Hematopoietic multipotent progenitor cell (in vitro differentiated cells): ENCODE data around the gene MAPK10. TPM values are rescaled to one million over a fixed set of nuclear protein-coding genes. Genes with fewer than 3 reads are reported as not detected.
A peak's percentile ranks its signal among the peaks of the same experiment; 100 is the strongest.

Experiments used
- DNase-seq, 3 donors: peaks; one replicate each; pipeline ENCODE4 v3.0.0-alpha.2; 2011 to 2015; ENCODE audit warnings: low read depth in 2 of 3, low spot score in 2 of 3
- total RNA-seq: library from RNA; depleted of rRNA; stranded (reverse); fragments of >200 nt; gene quantifications from one replicate; pipeline ENCODE4 v1.2.3, GENCODE V29; 2012

The MAPK10 gene
- total RNA-seq, 1 donor, result 0.54 TPM

DNA sequence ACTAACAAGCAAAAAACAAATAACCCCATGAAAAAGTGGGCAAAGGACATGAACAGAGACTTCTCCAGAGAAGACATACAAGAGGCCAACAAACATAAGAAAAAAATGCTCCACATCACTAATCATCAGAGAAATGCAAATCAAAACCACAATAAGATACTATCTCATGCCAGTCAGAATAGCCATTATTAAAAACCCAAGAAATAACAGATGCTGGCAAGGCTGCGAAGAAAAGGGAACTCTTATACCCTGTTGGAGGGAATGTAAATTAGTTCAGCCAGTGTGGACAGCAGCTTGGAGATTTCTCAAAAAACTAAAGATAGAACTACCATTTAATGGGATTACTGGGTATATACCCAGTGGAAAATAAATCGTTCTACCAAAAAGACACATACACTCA, 79.6 kb downstream of the MAPK10 start:
- no peak for DNase-seq

DNA sequence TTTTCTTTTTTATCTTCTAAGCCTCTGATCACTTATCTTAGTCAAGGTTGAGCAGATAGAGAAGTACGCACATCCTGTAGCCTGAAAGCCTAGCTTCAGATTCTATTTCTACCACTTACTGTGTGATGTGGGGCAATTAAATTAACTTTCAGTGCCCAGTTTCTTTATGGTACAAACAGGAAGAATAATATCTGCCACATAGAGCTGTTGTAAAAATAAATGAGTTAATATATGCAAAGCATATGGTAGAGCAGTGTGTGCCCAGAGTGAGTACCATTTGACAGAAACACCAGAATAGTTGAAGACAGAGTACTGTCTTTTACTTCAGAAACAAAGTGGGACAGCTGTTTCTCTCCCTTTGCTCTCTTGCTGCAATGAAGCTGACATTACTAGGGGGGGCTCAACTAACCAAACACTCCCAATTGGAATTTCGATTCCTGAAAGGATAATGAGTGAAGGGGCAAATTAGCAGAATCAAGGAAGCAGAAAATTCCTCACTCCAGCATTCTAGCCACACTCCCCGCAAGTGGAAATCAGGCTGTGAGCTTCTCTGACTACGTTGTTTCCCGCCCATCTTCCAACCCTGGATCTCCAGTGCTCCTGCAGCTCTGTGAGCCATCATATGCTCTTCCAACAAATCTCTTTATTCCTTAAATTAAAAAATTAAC, 80.4 kb downstream of the MAPK10 start:
- no peak for DNase-seq

DNA sequence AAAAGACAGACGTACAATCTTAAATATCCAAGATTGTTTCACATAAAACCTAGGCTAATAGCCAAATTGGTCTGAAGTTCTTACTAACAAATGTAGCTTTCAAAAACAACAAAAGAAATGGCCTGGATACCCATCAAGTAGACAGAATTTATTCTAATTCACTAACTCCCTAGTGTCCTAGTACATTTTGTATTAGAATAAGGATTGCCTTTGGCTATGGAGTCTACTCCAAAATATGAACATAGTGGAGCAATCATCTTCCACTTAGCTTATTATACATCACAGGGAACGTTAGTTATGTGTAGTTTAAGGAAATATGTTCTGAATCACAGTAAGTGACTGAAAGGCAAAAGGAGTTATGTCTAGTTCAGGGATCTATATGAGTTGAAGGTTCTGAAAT, 81.7 kb downstream of the MAPK10 start:
- DNase-seq, result no peak

DNA sequence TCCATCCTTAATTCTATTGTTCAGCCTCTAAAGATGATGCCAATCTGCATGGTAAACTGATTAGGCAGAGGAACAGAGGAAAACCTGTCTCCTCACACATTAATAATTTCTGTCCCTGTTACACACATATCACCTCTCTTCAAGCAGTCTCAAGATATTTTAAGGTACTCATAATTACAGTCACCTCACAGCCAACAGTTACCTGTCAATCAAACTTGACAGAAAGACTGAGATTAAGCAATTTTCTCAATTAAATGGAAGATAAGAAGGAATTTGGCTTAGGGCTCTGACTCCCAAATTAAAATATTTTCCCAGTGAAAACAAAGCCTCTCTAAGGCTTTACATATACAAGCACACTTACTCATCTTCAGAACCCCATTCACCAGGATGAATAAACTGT, 85.2 kb downstream of the MAPK10 start:
- DNase-seq, result no peak

DNA sequence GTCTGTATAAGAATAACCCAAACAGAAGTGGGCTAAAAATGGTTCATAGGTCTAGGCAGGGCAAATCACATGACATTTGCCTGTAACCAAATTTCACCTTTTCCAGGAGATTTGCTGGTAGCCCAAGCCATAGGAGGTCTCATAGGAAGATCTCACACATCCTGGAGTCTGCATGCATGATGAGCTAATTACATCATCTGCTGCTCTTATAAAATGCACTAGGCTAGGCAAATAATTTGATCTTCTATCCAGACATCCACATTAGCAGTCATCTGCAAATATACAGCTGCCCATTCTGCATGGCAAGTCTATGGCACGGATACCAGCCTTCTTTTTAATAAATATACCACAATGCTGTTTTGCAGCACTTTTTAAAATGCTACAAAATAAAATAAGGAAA, 87.2 kb downstream of the MAPK10 start:
- no peak for DNase-seq

DNA sequence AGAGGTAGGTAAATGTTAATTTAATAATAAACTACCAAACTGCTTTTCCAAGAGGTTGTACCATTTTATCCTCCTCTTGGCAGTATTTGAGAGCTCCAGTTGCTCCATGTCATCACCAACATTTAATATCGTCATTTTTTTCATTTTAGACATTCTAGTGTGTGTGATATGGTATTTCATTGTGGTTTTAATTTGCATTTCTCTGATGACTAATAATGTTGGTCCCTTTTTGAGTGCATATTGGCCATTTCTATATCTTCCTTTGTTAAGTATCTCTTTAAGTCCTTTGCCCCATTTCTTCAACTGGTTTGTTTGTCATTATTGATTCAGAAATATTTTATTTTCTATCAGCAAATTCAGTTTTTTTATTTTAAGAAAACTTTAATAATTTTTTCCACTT, 88.8 kb downstream of the MAPK10 start:
- DNase-seq, result no peak

DNA sequence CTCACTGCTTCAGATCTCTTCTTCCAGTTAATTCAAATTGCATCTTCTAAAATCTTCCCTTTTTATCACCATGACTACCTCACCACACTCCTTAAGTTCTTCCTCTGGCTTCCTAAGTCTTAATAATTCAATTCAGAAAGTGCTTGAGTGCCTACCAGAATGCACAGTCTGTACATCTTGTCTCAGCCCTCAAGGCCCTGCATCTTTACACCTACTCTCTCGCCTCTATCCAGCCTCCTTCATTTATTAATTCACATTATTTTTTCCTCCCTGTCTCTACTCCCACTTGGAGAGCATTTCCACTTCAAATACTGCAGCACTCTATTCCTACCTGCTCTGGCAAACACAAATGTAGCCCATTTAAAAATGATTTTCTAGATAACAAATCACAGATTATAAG, 90.5 kb downstream of the MAPK10 start:
- DNase-seq, result no peak

DNA sequence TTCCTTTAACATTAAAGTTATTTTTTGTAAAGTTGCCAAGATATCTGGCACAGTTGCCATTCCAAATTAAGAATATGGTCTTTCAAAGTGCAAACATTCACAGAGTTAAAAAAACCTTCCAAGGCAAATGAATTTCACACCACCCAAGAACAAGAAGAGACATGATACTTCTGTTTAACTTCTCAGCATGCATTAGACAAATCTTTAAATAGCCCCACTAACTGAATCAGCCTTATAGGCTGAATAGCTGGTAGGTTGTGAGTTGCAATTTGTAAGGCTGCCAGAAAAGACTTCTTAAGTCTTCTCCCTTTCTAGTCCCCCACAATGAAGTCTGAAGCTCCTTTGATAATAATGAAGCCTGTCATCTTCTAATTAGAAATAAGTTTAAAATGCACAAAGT, 95.6 kb downstream of the MAPK10 start:
- no peak for DNase-seq

DNA sequence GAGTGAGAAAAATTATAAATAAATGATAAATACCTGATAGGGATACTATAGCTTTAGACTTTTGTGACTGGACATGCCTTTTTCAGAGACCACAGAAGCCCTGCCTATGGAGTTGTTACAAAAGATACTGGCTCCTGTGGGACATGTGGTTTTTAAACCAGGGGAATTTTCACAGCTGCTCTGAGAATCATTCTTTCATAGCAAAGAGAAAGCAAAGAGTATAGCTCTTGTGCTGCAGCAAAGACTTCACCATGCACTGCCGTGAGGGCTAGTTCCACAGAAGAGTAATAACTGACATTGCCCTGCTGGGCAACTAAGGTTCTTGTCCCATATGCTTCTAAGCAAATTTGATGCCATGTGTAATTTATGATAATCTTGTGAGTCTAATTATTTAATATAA, 98.2 kb downstream of the MAPK10 start:
- DNase-seq, result no peak

DNA sequence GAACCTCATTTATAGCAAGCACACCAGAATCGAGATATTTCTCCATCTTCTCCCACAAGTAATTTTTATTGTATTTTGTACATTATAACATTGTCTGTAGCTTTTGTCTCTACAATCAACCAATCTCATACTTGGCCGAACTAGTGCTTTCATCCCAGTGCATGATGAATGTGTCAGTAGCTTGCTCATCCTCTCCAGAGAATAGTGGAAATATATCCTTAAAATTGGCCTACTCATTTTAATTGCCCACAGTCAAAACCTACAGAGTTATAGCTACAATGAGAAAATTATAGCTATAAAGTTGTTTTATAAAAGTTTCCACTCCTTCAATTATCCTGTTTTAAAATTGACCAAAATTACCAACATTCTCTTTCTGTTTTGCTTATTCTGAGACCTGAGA, 103.8 kb downstream of the MAPK10 start:
- no peak for DNase-seq

DNA sequence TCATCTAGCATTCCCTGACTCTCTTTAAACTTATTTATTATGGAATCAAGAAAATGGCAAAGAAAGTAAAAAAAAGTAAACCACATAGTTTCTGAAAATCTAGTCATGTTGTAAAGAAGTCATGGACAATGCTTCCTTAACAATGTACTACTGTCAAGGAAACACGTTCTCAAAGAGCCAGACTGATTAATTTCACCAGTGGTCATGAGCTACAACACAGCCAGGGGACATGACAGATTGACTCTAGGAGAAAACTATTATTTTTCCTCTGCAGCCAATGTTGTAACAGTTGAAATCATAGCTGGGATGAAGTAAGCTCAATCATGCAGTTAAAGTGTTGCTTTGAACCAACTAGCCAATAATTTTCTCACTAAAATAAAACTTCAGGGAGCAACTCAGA, 109.2 kb downstream of the MAPK10 start:
- DNase-seq, result no peak

DNA sequence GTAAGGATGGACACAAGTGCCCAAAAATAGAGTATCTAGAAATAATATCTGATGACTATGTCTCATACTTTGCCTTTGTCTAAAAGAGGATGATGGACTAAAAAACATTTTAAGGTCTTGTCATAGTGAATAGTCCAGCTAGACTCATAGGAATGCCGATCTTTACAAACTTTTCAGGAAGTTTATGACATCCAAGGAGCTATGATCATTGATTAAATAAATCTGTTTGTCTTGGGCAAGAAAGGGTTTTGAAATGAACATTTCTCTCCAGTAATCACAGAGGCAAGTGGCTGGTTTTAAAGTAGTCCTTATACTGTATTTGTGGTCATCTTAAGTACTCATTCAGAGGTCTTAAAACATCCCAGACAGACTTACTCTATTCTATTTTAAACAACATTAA, 109.8 kb downstream of the MAPK10 start:
- DNase-seq, result no peak

DNA sequence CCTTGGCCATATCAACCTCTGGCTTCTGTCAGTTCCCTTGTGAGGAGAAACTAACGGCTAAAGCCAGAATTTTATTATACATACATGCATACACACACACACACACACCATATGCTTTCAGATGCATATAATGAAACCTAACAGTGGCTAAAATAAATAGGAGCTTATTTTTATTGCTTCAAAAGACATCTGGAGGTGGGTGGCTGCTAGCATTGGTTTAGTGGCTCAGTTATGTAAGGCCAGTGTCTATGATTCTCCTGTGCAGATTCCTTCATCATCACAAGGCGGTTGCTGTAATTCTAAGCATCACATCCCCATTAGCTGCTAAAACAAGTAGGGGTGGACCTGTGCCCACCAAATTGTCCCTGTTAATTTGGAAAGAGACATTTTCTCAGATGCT, 110.8 kb downstream of the MAPK10 start:
- no peak for DNase-seq

DNA sequence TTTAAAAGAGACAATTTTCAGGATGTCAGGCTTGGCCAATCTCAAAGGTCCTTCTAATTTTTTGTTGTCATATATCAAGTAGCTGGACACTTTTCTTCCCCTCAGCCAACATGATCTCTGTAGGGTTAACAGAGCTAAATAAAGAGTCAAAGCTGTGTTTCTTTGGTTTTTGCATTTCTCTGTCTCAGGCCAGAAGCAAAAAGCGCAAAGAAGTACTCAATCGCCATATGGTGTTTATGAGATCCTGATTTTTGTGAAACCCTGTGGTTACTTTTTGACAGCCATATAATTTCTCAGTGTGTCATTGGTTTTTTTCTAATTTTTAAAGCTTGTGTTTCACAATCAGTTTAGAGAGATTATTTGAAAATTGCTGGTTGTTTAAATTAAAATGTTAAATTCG, 111.9 kb downstream of the MAPK10 start:
- DNase-seq, result no peak

DNA sequence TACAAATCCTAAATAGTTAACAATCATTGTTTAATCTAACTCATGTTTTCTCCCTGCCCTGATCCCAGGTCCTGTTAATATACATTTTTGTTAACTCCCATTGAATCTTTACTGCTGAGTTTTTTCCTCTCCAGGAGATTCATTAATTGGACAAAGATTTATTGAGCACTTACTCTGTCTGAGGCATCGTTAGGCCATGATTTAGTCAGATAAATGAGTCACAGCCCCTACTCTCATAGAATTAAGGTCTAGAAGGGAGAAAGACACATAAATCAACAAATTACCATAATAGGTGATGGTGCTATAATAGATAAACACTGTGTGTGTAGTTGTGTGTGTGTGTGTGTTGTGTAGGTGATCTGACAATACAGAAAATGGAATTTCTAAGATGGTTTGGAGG, 112.5 kb downstream of the MAPK10 start:
- DNase-seq, result no peak

DNA sequence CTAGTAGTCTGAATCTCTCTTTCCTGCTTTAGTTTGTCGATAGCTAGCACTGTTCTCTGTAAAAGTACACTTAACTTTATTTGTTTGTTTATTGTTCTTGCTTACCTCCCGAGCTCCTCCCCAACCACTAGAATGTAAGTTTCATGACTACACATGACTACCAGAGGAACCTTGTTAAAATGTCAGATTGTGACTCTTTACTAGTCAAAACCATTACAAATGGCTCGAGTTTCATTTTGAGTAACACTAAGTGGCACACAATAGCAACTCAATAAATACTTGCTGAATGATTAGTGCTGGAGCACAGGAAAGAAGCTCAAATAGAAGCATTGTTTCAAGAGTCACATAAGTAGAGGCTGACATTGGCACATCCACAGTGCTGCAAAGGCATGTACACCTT, 116.1 kb downstream of the MAPK10 start:
- no peak for DNase-seq

DNA sequence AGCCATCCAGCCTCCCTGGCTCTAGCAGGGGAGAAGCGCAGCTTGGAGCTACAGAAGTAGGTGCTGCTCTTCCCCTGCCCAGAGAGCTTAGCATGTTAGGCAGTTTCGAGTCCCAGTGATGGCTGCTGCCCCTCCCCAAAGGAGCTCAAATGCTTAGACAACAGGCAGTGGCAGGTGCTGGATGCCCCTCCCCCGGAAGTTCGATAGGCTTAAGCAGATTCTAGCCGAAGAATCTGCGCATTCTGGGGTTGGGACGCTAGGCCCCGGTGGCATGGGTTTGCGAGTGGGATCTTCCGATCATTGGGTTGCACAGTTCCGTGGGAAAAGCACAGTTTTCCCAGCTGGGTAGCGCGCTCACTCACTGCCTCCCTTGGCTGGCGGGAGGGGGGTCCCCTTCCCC, 117.2 kb downstream of the MAPK10 start:
- DNase-seq, result no peak

DNA sequence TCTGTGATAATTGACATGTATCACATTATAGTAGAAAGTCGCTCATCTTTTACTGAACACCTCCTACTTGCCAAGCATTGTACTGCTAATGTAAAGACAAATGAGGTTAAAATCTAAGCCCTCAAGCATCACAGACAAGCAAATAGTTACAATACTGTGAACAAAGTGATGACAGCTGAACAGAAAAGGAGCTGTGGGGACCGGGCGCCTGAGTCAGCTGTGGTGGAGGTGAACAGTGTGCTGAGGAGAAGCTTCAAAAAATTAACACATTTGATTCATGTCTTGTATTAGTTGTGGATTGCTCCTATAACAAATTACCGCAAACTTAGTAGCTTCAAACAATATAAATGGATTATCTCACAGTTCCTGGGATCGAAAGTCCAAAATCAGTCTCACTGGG, 124.3 kb downstream of the MAPK10 start:
- DNase-seq, result no peak

DNA sequence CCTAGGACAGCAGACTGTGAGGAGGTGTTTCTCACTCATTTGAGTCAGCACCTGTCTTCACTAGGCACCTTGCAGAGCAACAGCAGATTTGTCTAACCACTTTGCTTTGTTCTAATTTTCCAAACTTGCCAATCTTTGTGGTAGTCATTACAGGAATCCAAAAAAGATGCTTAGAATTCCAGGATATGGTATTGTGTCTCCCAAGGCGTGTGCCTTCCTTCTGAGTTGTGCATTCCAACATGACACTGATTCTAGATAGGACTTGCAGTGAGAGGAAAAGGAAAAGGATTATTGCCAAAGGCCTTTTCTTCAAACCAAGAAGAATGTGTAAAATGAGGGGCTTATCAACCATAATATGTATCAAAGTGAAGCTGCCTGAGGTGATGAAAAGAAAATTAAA, 126.2 kb downstream of the MAPK10 start:
- no peak for DNase-seq

DNA sequence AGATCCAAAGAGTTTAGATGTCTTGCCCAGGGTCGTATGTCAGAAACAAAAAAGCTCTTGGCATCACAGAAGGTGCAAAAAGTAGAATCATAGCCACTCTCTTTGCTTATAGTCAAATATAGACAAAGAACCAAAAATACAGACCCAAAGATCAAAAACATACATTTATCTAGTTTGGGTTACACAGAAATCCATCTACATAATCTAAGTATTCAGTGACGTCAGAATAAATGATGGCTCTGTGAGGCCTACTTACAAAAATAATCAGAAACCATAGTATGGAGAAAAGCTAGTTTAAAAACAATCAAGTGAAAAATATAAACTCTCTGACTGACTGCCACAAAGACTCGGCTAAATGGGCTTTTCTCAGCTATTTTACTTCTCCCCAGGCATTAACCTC, 126.8 kb downstream of the MAPK10 start:
- no peak for DNase-seq

DNA sequence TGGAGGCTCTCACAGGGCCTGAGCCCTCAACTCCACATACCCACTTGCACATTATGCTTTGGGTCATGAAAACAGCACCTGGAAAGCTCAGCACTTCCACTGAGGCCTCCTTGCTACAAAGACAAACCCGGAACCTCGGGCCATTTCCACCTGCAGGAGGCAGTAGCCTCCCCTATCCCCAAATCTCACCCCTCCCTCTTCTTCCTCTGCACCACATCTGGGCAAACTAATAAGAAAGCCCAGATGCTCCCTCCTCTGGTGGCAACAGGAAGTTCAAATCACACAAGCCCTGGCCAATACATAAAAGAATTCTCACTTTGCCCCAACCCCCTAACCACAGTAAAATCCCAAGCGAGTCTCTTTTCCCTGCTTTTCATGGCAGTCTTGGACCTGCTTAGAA, 136.4 kb downstream of the MAPK10 start:
- DNase-seq, result peak in 2 of 3 donors; percentile 19 to 32

DNA sequence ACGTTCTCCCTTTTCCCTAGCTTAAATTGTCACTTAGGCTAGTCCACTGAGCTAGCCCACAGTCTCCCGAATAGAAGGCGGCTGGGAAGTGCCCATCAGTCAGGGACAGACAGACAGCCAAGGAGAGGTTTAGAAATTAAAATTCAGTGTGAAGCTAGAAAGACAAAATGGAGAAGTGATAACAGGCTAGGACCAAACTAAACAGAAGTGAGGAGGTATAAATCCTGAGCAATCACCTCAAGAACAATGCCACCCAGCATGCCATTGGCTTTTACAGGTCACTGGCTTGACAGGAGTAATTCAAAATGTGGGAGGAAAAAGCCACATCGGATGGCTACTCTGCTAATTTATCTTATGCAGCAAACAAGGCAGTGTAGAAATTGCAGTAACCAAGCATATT, 138.9 kb downstream of the MAPK10 start:
- no peak for DNase-seq

DNA sequence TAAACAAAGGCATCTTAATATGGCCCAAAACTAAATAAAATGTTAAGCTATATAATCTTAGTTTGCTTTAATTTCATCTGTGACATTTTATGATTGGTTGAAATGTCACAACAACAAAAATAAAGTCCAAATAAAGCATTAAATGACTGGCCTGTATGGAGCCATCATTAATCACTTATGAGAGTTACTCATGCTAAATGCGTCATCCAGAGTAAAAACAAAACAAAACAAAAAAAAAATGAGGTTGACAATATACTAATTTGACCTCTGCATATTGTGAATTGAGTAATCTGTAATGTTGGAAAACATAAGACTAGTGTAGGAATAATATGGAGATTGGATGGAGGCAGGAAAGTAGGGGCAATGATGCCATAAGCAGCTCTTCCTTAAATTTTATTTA, 139.7 kb downstream of the MAPK10 start:
- no peak for DNase-seq
